HG03457 (cell line): ENCODE measurements around the gene B9D2.

Experiments
- ATAC-seq: cut with Tn5 transposase; IDR thresholded peaks from one replicate; pipeline ENCODE4 v1.9.1; 2021; ENCODE audit warnings: moderate number of reproducible peaks; ENCODE audit not compliant: unreplicated experiment

B9D2 gene

GRCh38 chr19:41311613-41312012 is 52.3 kb downstream of the B9D2 start:
- no peak for ATAC-seq

GRCh38 chr19:41311072-41311471 is 52.9 kb downstream of the B9D2 start:
- no peak for ATAC-seq

- ATAC-seq: peak; percentile 41
Measured at GRCh38 chr19:41310033-41310831, 53.7 kb downstream of the B9D2 start, which contains the start of gene CCDC97. Gene CCDC97 (plus strand): TSS chr19:41310172. CDS start chr19:41310311, 139 bp downstream.

- ATAC-seq: no peak
Measured at GRCh38 chr19:41309180-41310032, 54.5 kb downstream of the B9D2 start.

- no peak for ATAC-seq
Measured at GRCh38 chr19:41308450-41309179, 55.3 kb downstream of the B9D2 start.

- ATAC-seq: no peak
Measured at GRCh38 chr19:41307954-41308449, 55.9 kb downstream of the B9D2 start.

- ATAC-seq: no peak
Measured at GRCh38 chr19:41307090-41307875, 56.7 kb downstream of the B9D2 start.

GRCh38 chr19:41305927-41306793 is 57.8 kb downstream of the B9D2 start:
- no peak for ATAC-seq

GRCh38 chr19:41304706-41305483 is 59.1 kb downstream of the B9D2 start:
- ATAC-seq: no peak
